ENCODE data around the gene INAFM1. TPM values are rescaled to one million over a fixed set of nuclear protein-coding genes. Genes with fewer than 3 reads are reported as not detected.

The INAFM1 gene
- total and polyA plus RNA-seq, 4 donors: 1.5 to 2.5 (median 1.9) TPM

DNA sequence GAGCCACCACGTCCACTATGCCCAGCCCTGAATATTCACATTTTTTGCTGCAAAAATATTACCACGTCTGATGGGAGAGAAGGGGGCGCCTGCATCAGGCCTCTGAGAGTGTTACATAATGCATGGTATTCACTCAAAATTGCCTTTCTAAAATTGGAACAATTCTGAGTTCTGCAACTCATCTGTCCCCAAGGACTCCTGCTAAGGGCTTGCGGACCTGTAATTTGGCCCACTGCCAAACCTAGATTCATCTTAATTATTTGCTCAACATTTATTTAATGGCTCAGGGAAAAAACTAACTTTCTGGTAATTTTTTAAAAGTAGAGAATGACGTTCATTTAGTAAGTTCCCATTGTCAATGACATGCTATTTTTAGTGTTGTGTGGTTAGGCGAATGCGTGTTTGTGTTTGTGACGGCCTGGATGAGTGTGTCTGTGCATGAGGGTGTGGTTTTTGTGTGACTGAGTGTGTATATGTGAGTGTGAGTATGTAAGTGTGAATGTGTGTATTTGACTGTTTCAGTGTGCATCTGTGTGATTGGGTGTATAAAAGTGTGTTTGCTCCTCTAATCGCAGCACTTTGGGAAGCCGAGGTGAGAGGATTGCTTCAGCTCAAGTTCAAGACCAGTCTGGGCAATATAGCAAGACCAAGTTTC lies 8.8 kb downstream of the INAFM1 start:
- TF ChIP-seq RXRA (IDR thresholded peaks at IDR 0.05) (no peak), NR2F2 (IDR thresholded peaks at IDR 0.05) (no peak), FOXA1 (IDR thresholded peaks at IDR 0.05) (no peak), FOXA2 (IDR thresholded peaks at IDR 0.05) (no peak), TAF1 (conservative IDR thresholded peaks at IDR 0.05) (no peak), RAD21 (IDR thresholded peaks at IDR 0.05) (no peak), JUND (IDR thresholded peaks at IDR 0.05) (no peak), YY1 (IDR thresholded peaks at IDR 0.05) (no peak), EGR1 (IDR thresholded peaks at IDR 0.05; ENCODE audit: low read depth in 2 of 2) (no peak), ZBTB33 (IDR thresholded peaks at IDR 0.05) (no peak), HNF4G (IDR thresholded peaks at IDR 0.05) (no peak), MAX (IDR thresholded peaks at IDR 0.05) (no peak), HNF4A (conservative IDR thresholded peaks at IDR 0.05) (no peak), SP1 (IDR thresholded peaks at IDR 0.05) (no peak), GABPA (IDR thresholded peaks at IDR 0.05 in 1 of 2, conservative IDR thresholded peaks at IDR 0.05 in 1 of 2) (no peak)
- TF ChIP-seq, protein P1, sequence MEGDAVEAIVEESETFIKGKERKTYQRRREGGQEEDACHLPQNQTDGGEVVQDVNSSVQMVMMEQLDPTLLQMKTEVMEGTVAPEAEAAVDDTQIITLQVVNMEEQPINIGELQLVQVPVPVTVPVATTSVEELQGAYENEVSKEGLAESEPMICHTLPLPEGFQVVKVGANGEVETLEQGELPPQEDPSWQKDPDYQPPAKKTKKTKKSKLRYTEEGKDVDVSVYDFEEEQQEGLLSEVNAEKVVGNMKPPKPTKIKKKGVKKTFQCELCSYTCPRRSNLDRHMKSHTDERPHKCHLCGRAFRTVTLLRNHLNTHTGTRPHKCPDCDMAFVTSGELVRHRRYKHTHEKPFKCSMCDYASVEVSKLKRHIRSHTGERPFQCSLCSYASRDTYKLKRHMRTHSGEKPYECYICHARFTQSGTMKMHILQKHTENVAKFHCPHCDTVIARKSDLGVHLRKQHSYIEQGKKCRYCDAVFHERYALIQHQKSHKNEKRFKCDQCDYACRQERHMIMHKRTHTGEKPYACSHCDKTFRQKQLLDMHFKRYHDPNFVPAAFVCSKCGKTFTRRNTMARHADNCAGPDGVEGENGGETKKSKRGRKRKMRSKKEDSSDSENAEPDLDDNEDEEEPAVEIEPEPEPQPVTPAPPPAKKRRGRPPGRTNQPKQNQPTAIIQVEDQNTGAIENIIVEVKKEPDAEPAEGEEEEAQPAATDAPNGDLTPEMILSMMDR (IDR thresholded peaks at IDR 0.05; ENCODE audit: low read depth, low read length, missing input control): no peak
- TF ChIP-seq, protein P2, sequence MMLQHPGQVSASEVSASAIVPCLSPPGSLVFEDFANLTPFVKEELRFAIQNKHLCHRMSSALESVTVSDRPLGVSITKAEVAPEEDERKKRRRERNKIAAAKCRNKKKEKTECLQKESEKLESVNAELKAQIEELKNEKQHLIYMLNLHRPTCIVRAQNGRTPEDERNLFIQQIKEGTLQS (IDR thresholded peaks at IDR 0.05): no peak
- TF ChIP-seq, protein P3, sequence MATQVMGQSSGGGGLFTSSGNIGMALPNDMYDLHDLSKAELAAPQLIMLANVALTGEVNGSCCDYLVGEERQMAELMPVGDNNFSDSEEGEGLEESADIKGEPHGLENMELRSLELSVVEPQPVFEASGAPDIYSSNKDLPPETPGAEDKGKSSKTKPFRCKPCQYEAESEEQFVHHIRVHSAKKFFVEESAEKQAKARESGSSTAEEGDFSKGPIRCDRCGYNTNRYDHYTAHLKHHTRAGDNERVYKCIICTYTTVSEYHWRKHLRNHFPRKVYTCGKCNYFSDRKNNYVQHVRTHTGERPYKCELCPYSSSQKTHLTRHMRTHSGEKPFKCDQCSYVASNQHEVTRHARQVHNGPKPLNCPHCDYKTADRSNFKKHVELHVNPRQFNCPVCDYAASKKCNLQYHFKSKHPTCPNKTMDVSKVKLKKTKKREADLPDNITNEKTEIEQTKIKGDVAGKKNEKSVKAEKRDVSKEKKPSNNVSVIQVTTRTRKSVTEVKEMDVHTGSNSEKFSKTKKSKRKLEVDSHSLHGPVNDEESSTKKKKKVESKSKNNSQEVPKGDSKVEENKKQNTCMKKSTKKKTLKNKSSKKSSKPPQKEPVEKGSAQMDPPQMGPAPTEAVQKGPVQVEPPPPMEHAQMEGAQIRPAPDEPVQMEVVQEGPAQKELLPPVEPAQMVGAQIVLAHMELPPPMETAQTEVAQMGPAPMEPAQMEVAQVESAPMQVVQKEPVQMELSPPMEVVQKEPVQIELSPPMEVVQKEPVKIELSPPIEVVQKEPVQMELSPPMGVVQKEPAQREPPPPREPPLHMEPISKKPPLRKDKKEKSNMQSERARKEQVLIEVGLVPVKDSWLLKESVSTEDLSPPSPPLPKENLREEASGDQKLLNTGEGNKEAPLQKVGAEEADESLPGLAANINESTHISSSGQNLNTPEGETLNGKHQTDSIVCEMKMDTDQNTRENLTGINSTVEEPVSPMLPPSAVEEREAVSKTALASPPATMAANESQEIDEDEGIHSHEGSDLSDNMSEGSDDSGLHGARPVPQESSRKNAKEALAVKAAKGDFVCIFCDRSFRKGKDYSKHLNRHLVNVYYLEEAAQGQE (IDR thresholded peaks at IDR 0.05): no peak
- H3K27me3 ChIP-seq (ENCODE audit: control insufficient read depth in 4 of 4, insufficient read depth in 4 of 4, low read length in 3 of 4): no peaks in the 10 kb centered on the region
- no peak overlapping the region for H3K27ac ChIP-seq (ENCODE audit: low read depth in 1 of 2, low read length in 2 of 2)

More for the DNA sequence above, 8.8 kb downstream of the INAFM1 start:
- no peak for DNase-seq (ENCODE audit: low spot score)
- H3K4me3 ChIP-seq (ENCODE audit: low read depth in 1 of 3, low read length in 3 of 3): no peak overlapping the region
- no peak overlapping the region for H3K9ac ChIP-seq (ENCODE audit: low read depth in 1 of 2, low read length in 2 of 2)
- WGBS: 78% methylated on average over 10 of the region's 10 CpGs
- H3K9me3 ChIP-seq (ENCODE audit: control insufficient read depth in 4 of 4, low read length in 3 of 4): no peaks in the 10 kb centered on the region
- H3K4me1 ChIP-seq (ENCODE audit: control insufficient read depth in 4 of 4, insufficient read depth in 4 of 4, low read length in 3 of 4): no peaks in the 10 kb centered on the region
- no peaks in the 10 kb centered on the region for H3K36me3 ChIP-seq (ENCODE audit: control insufficient read depth in 4 of 4, insufficient read depth in 3 of 4, low read depth in 1 of 4, low read length in 3 of 4)

Measured in liver (tissue), 9 donors.